Activated CD4-positive, alpha-beta T cell treated with anti-CD3 and anti-CD28 coated beads for 48 hours (primary cell): ENCODE measurements around the gene TSKU.

Experiments
- DNase-seq: peaks from one replicate; pipeline ENCODE4 v3.0.0-alpha.2; 2020

TSKU gene

GRCh38 chr11:76753449-76753848, 29.7 kb upstream of the TSKU start:
- DNase-seq: no peak

- DNase-seq: no peak
Observed at GRCh38 chr11:76753950-76754349, 29.2 kb upstream of the TSKU start.

GRCh38 chr11:76756341-76756741, 26.8 kb upstream of the TSKU start:
- no peak for DNase-seq

GRCh38 chr11:76758311-76758710, 24.8 kb upstream of the TSKU start:
- DNase-seq: no peak

- DNase-seq: no peak
Observed at GRCh38 chr11:76759092-76759491, 24.1 kb upstream of the TSKU start.

- DNase-seq: no peak
Observed at GRCh38 chr11:76759517-76759916, 23.6 kb upstream of the TSKU start.

GRCh38 chr11:76760236-76760635, 22.9 kb upstream of the TSKU start:
- DNase-seq: no peak

GRCh38 chr11:76761718-76762355, 21.3 kb upstream of the TSKU start:
- no peak for DNase-seq

GRCh38 chr11:76762356-76762752, 20.8 kb upstream of the TSKU start:
- no peak for DNase-seq

GRCh38 chr11:76762867-76763572, 20.1 kb upstream of the TSKU start:
- no peak for DNase-seq

GRCh38 chr11:76763573-76764346, 19.4 kb upstream of the TSKU start:
- no peak for DNase-seq

- no peak for DNase-seq
Observed at GRCh38 chr11:76764941-76765665, 18.1 kb upstream of the TSKU start.

GRCh38 chr11:76765863-76766350, 17.2 kb upstream of the TSKU start:
- DNase-seq: no peak

- DNase-seq: no peak
Observed at GRCh38 chr11:76766521-76766920, 16.6 kb upstream of the TSKU start.

GRCh38 chr11:76767659-76768058, 15.5 kb upstream of the TSKU start:
- DNase-seq: no peak

- DNase-seq: peak; percentile 20
Observed at GRCh38 chr11:76768088-76768908, 14.9 kb upstream of the TSKU start.

- DNase-seq: no peak
Observed at GRCh38 chr11:76768909-76769560, 14.1 kb upstream of the TSKU start.

GRCh38 chr11:76769645-76770586, 13.2 kb upstream of the TSKU start:
- no peak for DNase-seq

- no peak for DNase-seq
Observed at GRCh38 chr11:76770642-76771445, 12.3 kb upstream of the TSKU start.
